Endothelial cell of umbilical vein (primary cell): ENCODE results near the gene SEMA3E. TPM values are rescaled to one million over a fixed set of nuclear protein-coding genes. Genes with fewer than 3 reads are reported as not detected.

Source experiments
- BruUV-seq: library from RNA; stranded (reverse); fragments of 400-500 nt; replicated peaks from 2 replicates; lab custom pipeline; 2021; lab: Mats Ljungman, UMichigan
- CTCF ChIA-PET: fragments of 300-600, 350-600 bp; sonication (Branson Sonifier 250); formaldehyde crosslinking; loops from one replicate; lab custom pipeline; 2021; ENCODE audit warnings: antibody characterized with exemption, inconsistent platforms; lab: Charles Lee
- POLR2A ChIA-PET: fragments of 300-600, 350-600 bp; sonication (Branson Sonifier 250); formaldehyde crosslinking; loops from one replicate; lab custom pipeline; 2021; ENCODE audit warnings: antibody characterized with exemption, inconsistent platforms; lab: Charles Lee
- DNase-seq: peaks from one replicate; pipeline ENCODE4 v3.0.0-alpha.2; 2011; ENCODE audit warnings: low read depth, low spot score
- FAIRE-seq: peaks from 2 replicates; lab custom pipeline; 2011; peaks lifted over from hg19 to GRCh38; lab: Jason Lieb, UNC
- H2AFZ ChIP-seq: 2 replicates; pipeline ENCODE4 v1.6.0; 2012; ENCODE audit warnings: low read depth, low read length, control low read depth, inconsistent platforms
- H3K27ac ChIP-seq: 2 replicates; pipeline ENCODE4 v1.5.1; 2011; ENCODE audit warnings: low read depth, mild to moderate bottlenecking, control low read depth, low read length, moderate library complexity; ENCODE audit not compliant: insufficient read depth
- H3K27me3 ChIP-seq, 2 experiments: 2 replicates each; pipeline versions ENCODE4 v1.6.0 to v1.6.1; 2011; ENCODE audit warnings: low read length in 2 of 2, mixed read lengths in 1 of 2; ENCODE audit not compliant: control insufficient read depth in 2 of 2, insufficient read depth in 2 of 2
- H3K36me3 ChIP-seq, 2 experiments: 2 replicates in 1 of 2; 3 replicates in 1 of 2; pipeline ENCODE4 v1.5.1; 2011; ENCODE audit warnings: low read length in 2 of 2, mild to moderate bottlenecking in 1 of 2, moderate library complexity in 1 of 2; ENCODE audit not compliant: control insufficient read depth in 2 of 2, insufficient read depth in 2 of 2; ENCODE audit errors: extremely low read depth in 1 of 2
- H3K4me1 ChIP-seq: 3 replicates; pipeline ENCODE4 v1.5.1; 2011; ENCODE audit warnings: mild to moderate bottlenecking, low read length; ENCODE audit not compliant: control insufficient read depth, insufficient read depth; ENCODE audit errors: extremely low read depth
- H3K4me2 ChIP-seq: 2 replicates; pipeline ENCODE4 v1.6.1; 2011; ENCODE audit warnings: low read length, control low read depth, mixed read lengths; ENCODE audit not compliant: insufficient read depth
- H3K4me3 ChIP-seq, 3 experiments: fragments of 200-600 bp in 1 of 3; sonication (generic), shearing (Covaris generic) in 1 of 3; replicated peaks in 1 of 3; 2 replicates each; pipeline ENCODE4 v1.5.1; 2011 to 2016; ENCODE audit warnings: control low read depth in 3 of 3, low read length in 3 of 3, mild to moderate bottlenecking in 2 of 3, inconsistent platforms in 1 of 3, low read depth in 1 of 3, moderate library complexity in 1 of 3; ENCODE audit not compliant: insufficient read depth in 1 of 3
- H3K79me2 ChIP-seq: 2 replicates; pipeline ENCODE4 v1.6.0; 2012; ENCODE audit warnings: low read length, inconsistent platforms; ENCODE audit not compliant: control insufficient read depth, insufficient read depth
- H3K9ac ChIP-seq: replicated peaks from 2 replicates; pipeline ENCODE3; 2011; ENCODE audit warnings: low read length, control low read depth; ENCODE audit not compliant: insufficient read depth; ENCODE audit errors: extremely low read depth
- H3K9me1 ChIP-seq: replicated peaks from 3 replicates; pipeline ENCODE4 v1.6.0; 2011; ENCODE audit warnings: mild to moderate bottlenecking, low read length; ENCODE audit not compliant: control insufficient read depth, insufficient read depth; ENCODE audit errors: extremely low read depth
- H3K9me3 ChIP-seq: replicated peaks from 2 replicates; pipeline ENCODE4 v1.5.1; 2012; ENCODE audit warnings: low read length, inconsistent platforms; ENCODE audit not compliant: control insufficient read depth, insufficient read depth
- H4K20me1 ChIP-seq: replicated peaks from 2 replicates; pipeline ENCODE3; 2011; ENCODE audit warnings: mild to moderate bottlenecking, low read length; ENCODE audit not compliant: control insufficient read depth, insufficient read depth; ENCODE audit errors: extremely low read depth
- CTCF ChIP-seq, 2 donors: IDR thresholded peaks; 1 replicate in 1 of 2; 2 replicates in 1 of 2; pipeline ENCODE4 v1.5.1; 2011; ENCODE audit warnings: low read length in 2 of 2, mild to moderate bottlenecking in 2 of 2, moderate library complexity in 2 of 2, control low read depth in 1 of 2, inconsistent platforms in 1 of 2, low read depth in 1 of 2; ENCODE audit not compliant: insufficient read depth in 1 of 2; ENCODE audit errors: extremely low read depth in 1 of 2
- EZH2 ChIP-seq: IDR thresholded peaks from 2 replicates; pipeline ENCODE4 v1.6.1; 2012; ENCODE audit warnings: borderline replicate concordance, low read depth, mild to moderate bottlenecking, moderate library complexity, low read length, inconsistent platforms; ENCODE audit not compliant: severe bottlenecking
- FOS ChIP-seq: IDR thresholded peaks from 2 replicates; pipeline ENCODE4 v1.6.1; 2011; ENCODE audit warnings: mild to moderate bottlenecking, low read length, moderate library complexity, borderline replicate concordance; ENCODE audit not compliant: insufficient read depth
- GATA2 ChIP-seq: IDR thresholded peaks from 2 replicates; pipeline ENCODE4 v1.7.0; 2011; ENCODE audit warnings: low read depth, mild to moderate bottlenecking, moderate library complexity, mixed read lengths, low read length; ENCODE audit not compliant: insufficient read length, insufficient read depth
- JUN ChIP-seq: IDR thresholded peaks from 2 replicates; pipeline ENCODE4 v1.6.1; 2011; ENCODE audit warnings: borderline replicate concordance, low read depth; ENCODE audit not compliant: insufficient read length, insufficient read depth
- MAX ChIP-seq: IDR thresholded peaks from 2 replicates; pipeline ENCODE4 v1.6.1; 2011; ENCODE audit not compliant: insufficient read depth, insufficient read length
- MYC ChIP-seq: IDR thresholded peaks from one replicate; pipeline ENCODE4 v1.6.1; 2011; ENCODE audit warnings: mild to moderate bottlenecking, low read depth, low read length
- POLR2A ChIP-seq: IDR thresholded peaks from 2 replicates; pipeline ENCODE4 v1.6.1; 2012; ENCODE audit warnings: low read depth, mild to moderate bottlenecking, control low read depth, low read length
- POLR2AphosphoS5 ChIP-seq: IDR thresholded peaks from 2 replicates; pipeline ENCODE4 v1.6.1; 2012; ENCODE audit warnings: low read depth, mild to moderate bottlenecking, control low read depth, low read length, moderate library complexity; ENCODE audit not compliant: insufficient read depth
- dilution Hi-C: fragments of 300-500 bp; cut with MboI; formaldehyde crosslinking; loops from one replicate; pipeline ENCODE4 v1.15.0; 2019; ENCODE audit warnings: low sequenced_read_pairs; ENCODE audit not compliant: extremely low pct_ligation_motif_present
- intact Hi-C: fragments of 100-400 bp; cut with micrococcal nuclease; formaldehyde crosslinking; loops from one replicate; pipeline ENCODE4 v1.10.0; 2022
- polyA plus RNA-seq, 4 experiments: library from polyadenylated mRNA; depleted of rRNA in 3 of 4; stranded (reverse) in 3 of 4; unstranded in 1 of 4; fragments of >200 nt; gene quantifications; 2 replicates each; pipeline versions ENCODE4 v1.2.1 to v1.2.3, GENCODE V29; 2011 to 2012; ENCODE audit warnings: missing spikeins in 1 of 4
- total RNA-seq: library from RNA; stranded (reverse); gene quantifications from 2 replicates; pipeline ENCODE4 v1.2.3, GENCODE V29; 2021

Gene SEMA3E
- total and polyA plus RNA-seq, 2 donors (not counting 3 experiments of a cell fraction or from before 2014, with no cell fraction given) = not detected

DNA sequence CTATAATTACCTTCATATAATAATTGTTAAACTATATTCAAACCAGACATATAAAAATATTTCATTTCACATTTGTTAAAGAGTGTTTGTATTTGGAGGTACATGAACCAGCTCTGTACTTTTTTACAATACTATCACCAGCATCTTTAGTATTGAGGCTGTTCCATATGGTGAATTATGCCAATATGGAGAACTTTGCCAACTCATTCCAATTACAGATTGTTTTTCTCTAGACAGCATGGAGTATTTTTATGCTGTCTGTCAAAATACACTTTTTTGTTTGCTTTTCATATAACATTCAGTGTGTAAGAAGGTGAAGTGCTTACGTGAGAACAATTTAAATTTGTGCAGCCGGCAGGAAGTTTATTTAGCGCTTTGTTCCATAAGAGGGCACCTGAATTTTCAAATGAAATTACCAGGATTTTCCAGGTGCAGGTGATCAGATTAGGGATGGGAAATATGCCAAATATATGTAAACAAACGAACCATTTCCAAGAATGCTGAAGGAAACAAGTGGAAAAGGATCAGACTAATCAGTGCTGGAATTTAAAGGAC lies 54.9 kb downstream of the SEMA3E start:
- TF ChIP-seq POLR2A (no peak), GATA2 (no peak), POLR2AphosphoS5 (no peak), CTCF (IDR thresholded peaks at IDR 0.05; ENCODE audit: extremely low read depth in 1 of 2, insufficient read depth in 1 of 2, low read depth in 1 of 2, low read length in 2 of 2) (no peak), FOS (no peak), JUN (no peak), EZH2 (no peak), MYC (no peak), MAX (no peak)
- Histone ChIP-seq H3K27ac (no peak overlapping the region), H4K20me1 (no peaks in the 10 kb centered on the region), H3K36me3 (no peaks in the 10 kb centered on the region), H3K9ac (no peak overlapping the region), H3K4me3 (no peak overlapping the region), H2AFZ (no peak overlapping the region), H3K9me3 (no peaks in the 10 kb centered on the region), H3K27me3 (no peaks in the 10 kb centered on the region), H3K79me2 (no peaks in the 10 kb centered on the region), H3K4me2 (no peak overlapping the region), H3K9me1 (no peaks in the 10 kb centered on the region), H3K4me1 (no peaks in the 10 kb centered on the region)
- ChIA-PET POLR2A (no interaction called here), CTCF (interaction anchor here (0.6 to 1.2 kb wide), 2 partner anchors 47 to 329 kb away, joined by 3 read pairs; no protein-coding TSS in a partner anchor)
- dilution Hi-C loops (no loop called here), intact Hi-C loops (no loop called here)
- FAIRE-seq = no peak
- BruUV-seq = no TSS peak
- DNase-seq = no peak
